ENCODE measurements around the gene TIAM2.

- TF ChIP-seq POLR2A (IDR thresholded peaks at IDR 0.05) = no peak
- TF ChIP-seq CTCF (IDR thresholded peaks at IDR 0.05) = no peak
These were observed 47.9 kb downstream of the TIAM2 start for GRCh38 chr6:155042983-155043382.
